HEK293 (cell line): Measurements from ENCODE around the gene H2BK1.

Source experiments
- CTCF ChIA-PET: fragments of 350-600 bp; formaldehyde crosslinking; extraction: SDS; loops from one replicate; lab custom pipeline; 2021; ENCODE audit warnings: antibody characterized with exemption; lab: Yijun Ruan, JAX
- POLR2A ChIA-PET: fragments of 300-600 bp; formaldehyde crosslinking; extraction: SDS; loops from one replicate; lab custom pipeline; 2020; ENCODE audit warnings: antibody characterized with exemption, inconsistent platforms; lab: Yijun Ruan, JAX
- H3K27ac ChIP-seq: fragments of 200-500 bp; sonication (Bioruptor generic); 2 replicates; pipeline ENCODE4 v1.5.1; 2014; ENCODE audit warnings: low read depth, low read length, control low read depth, inconsistent platforms; ENCODE audit errors: extremely low read depth
- H3K36me3 ChIP-seq, 2 experiments: fragments of 200-500 bp in 1 of 2; sonication (Bioruptor generic) in 1 of 2; 1 replicate in 1 of 2; 2 replicates in 1 of 2; pipeline ENCODE4 v1.5.1; 2014 to 2017; ENCODE audit warnings: inconsistent platforms in 2 of 2, low read length in 2 of 2; ENCODE audit not compliant: control insufficient read depth in 2 of 2, insufficient read depth in 1 of 2
- H3K4me1 ChIP-seq: fragments of 200-500 bp; sonication (Bioruptor generic); 2 replicates; pipeline ENCODE4 v1.5.1; 2014; ENCODE audit warnings: mild to moderate bottlenecking, low read length, inconsistent platforms; ENCODE audit not compliant: control insufficient read depth, insufficient read depth
- H3K4me3 ChIP-seq: 2 replicates; pipeline ENCODE4 v1.5.1; 2011; ENCODE audit warnings: low read depth, mild to moderate bottlenecking, control low read depth, low read length, moderate library complexity
- H3K9me3 ChIP-seq: fragments of 200-500 bp; sonication (Bioruptor generic); 2 replicates; pipeline ENCODE4 v1.5.1; 2014; ENCODE audit warnings: low read depth, low read length, inconsistent platforms; ENCODE audit not compliant: control insufficient read depth, insufficient read depth
- GFI1B ChIP-seq: fragments of 450-650 bp; formaldehyde crosslinking; IDR thresholded peaks from 2 replicates; pipeline ENCODE4 v1.5.1; 2016; ENCODE audit warnings: missing biosample characterization, missing genetic modification characterization
- GLIS1 ChIP-seq: fragments of 450-650 bp; formaldehyde crosslinking; IDR thresholded peaks from 2 replicates; pipeline ENCODE4 v1.5.1; 2016; ENCODE audit warnings: missing biosample characterization, missing genetic modification characterization
- KLF7 ChIP-seq: fragments of 450-650 bp; formaldehyde crosslinking; IDR thresholded peaks from 2 replicates; pipeline ENCODE4 v1.5.1; 2016; ENCODE audit warnings: missing biosample characterization, missing genetic modification characterization, borderline replicate concordance
- MEIS1 ChIP-seq: sonication (generic); formaldehyde crosslinking; IDR thresholded peaks from 2 replicates; pipeline ENCODE4 v1.8.1; 2022; ENCODE audit warnings: missing genetic modification reagents, mild to moderate bottlenecking, borderline replicate concordance
- SCRT1 ChIP-seq: fragments of 450-650 bp; formaldehyde crosslinking; IDR thresholded peaks from 2 replicates; pipeline ENCODE4 v1.5.1; 2016; ENCODE audit warnings: missing biosample characterization, missing genetic modification characterization, borderline replicate concordance
- SP2 ChIP-seq: fragments of 450-650 bp; formaldehyde crosslinking; IDR thresholded peaks from 2 replicates; pipeline ENCODE4 v1.5.1; 2016; ENCODE audit warnings: missing biosample characterization, missing genetic modification characterization
- ZFP69B ChIP-seq: fragments of 450-650 bp; formaldehyde crosslinking; IDR thresholded peaks from 2 replicates; pipeline ENCODE4 v1.5.1; 2016; ENCODE audit warnings: missing biosample characterization, missing genetic modification characterization
- ZNF132 ChIP-seq: fragments of 450-650 bp; formaldehyde crosslinking; IDR thresholded peaks from 2 replicates; pipeline ENCODE4 v1.5.1; 2017; ENCODE audit warnings: missing biosample characterization, missing genetic modification characterization, borderline replicate concordance
- ZNF169 ChIP-seq: fragments of 450-650 bp; formaldehyde crosslinking; IDR thresholded peaks from 2 replicates; pipeline ENCODE4 v1.5.1; 2016; ENCODE audit warnings: missing biosample characterization, missing genetic modification characterization
- ZNF175 ChIP-seq: fragments of 450-650 bp; formaldehyde crosslinking; IDR thresholded peaks from 2 replicates; pipeline ENCODE4 v1.5.1; 2016; ENCODE audit warnings: missing biosample characterization, missing genetic modification characterization
- ZNF23 ChIP-seq: fragments of 450-650 bp; formaldehyde crosslinking; IDR thresholded peaks from 2 replicates; pipeline ENCODE4 v1.5.1; 2016; ENCODE audit warnings: missing biosample characterization, missing genetic modification characterization, borderline replicate concordance
- ZNF311 ChIP-seq: fragments of 450-650 bp; formaldehyde crosslinking; IDR thresholded peaks from 2 replicates; pipeline ENCODE4 v1.5.1; 2017; ENCODE audit warnings: missing biosample characterization, missing genetic modification characterization, borderline replicate concordance
- ZNF37A ChIP-seq: fragments of 450-650 bp; IDR thresholded peaks from 2 replicates; pipeline ENCODE4 v1.5.1; 2018; ENCODE audit warnings: missing biosample characterization, missing genetic modification characterization
- ZNF394 ChIP-seq: fragments of 450-650 bp; formaldehyde crosslinking; IDR thresholded peaks from 2 replicates; pipeline ENCODE4 v1.5.1; 2016; ENCODE audit warnings: missing biosample characterization, missing genetic modification characterization, mild to moderate bottlenecking, moderate library complexity, borderline replicate concordance
- ZNF398 ChIP-seq: fragments of 450-650 bp; formaldehyde crosslinking; IDR thresholded peaks from 2 replicates; pipeline ENCODE4 v1.5.1; 2017; ENCODE audit warnings: missing biosample characterization, missing genetic modification characterization
- ZNF555 ChIP-seq: fragments of 450-650 bp; formaldehyde crosslinking; conservative IDR thresholded peaks from 2 replicates; pipeline ENCODE4 v1.5.1; 2017; ENCODE audit warnings: missing biosample characterization, mild to moderate bottlenecking, missing genetic modification characterization, inconsistent platforms
- ZNF639 ChIP-seq: fragments of 450-650 bp; formaldehyde crosslinking; IDR thresholded peaks from 2 replicates; pipeline ENCODE4 v1.5.1; 2016; ENCODE audit warnings: missing biosample characterization, missing genetic modification characterization
- ZNF654 ChIP-seq: fragments of 450-650 bp; formaldehyde crosslinking; IDR thresholded peaks from 2 replicates; pipeline ENCODE4 v1.5.1; 2016; ENCODE audit warnings: low read depth, missing biosample characterization, missing genetic modification characterization
- ZNF707 ChIP-seq: fragments of 450-650 bp; formaldehyde crosslinking; IDR thresholded peaks from 2 replicates; pipeline ENCODE4 v1.5.1; 2016; ENCODE audit warnings: missing biosample characterization, missing genetic modification characterization
- ZSCAN23 ChIP-seq: fragments of 450-650 bp; formaldehyde crosslinking; IDR thresholded peaks from 2 replicates; pipeline ENCODE4 v1.5.1; 2016; ENCODE audit warnings: missing biosample characterization, missing genetic modification characterization
- TF ChIP-seq, protein P1 (sequence below): fragments of 450-650 bp; formaldehyde crosslinking; IDR thresholded peaks from 2 replicates; pipeline ENCODE4 v1.5.1; 2016; ENCODE audit warnings: missing biosample characterization, missing genetic modification characterization, borderline replicate concordance
- TF ChIP-seq, protein P2 (sequence below): fragments of 450-650 bp; formaldehyde crosslinking; IDR thresholded peaks from 2 replicates; pipeline ENCODE4 v1.5.1; 2017; ENCODE audit warnings: missing biosample characterization, missing genetic modification characterization
- TF ChIP-seq, protein P3 (sequence below): fragments of 450-650 bp; formaldehyde crosslinking; IDR thresholded peaks from 2 replicates; pipeline ENCODE4 v1.5.1; 2016; ENCODE audit warnings: missing biosample characterization, missing genetic modification characterization

Gene H2BK1

GRCh38 chr7:151178831-151179230 lies 31.5 kb downstream of the H2BK1 start (continued):
- TF ChIP-seq, protein P1, sequence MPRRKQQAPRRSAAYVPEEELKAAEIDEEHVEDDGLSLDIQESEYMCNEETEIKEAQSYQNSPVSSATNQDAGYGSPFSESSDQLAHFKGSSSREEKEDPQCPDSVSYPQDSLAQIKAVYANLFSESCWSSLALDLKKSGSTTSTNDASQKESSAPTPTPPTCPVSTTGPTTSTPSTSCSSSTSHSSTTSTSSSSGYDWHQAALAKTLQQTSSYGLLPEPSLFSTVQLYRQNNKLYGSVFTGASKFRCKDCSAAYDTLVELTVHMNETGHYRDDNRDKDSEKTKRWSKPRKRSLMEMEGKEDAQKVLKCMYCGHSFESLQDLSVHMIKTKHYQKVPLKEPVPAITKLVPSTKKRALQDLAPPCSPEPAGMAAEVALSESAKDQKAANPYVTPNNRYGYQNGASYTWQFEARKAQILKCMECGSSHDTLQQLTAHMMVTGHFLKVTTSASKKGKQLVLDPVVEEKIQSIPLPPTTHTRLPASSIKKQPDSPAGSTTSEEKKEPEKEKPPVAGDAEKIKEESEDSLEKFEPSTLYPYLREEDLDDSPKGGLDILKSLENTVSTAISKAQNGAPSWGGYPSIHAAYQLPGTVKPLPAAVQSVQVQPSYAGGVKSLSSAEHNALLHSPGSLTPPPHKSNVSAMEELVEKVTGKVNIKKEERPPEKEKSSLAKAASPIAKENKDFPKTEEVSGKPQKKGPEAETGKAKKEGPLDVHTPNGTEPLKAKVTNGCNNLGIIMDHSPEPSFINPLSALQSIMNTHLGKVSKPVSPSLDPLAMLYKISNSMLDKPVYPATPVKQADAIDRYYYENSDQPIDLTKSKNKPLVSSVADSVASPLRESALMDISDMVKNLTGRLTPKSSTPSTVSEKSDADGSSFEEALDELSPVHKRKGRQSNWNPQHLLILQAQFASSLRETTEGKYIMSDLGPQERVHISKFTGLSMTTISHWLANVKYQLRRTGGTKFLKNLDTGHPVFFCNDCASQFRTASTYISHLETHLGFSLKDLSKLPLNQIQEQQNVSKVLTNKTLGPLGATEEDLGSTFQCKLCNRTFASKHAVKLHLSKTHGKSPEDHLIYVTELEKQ (tag by site-specific recombination), result no peak
- no peak for TF ChIP-seq ZNF169
- no peak for TF ChIP-seq GLIS1
- TF ChIP-seq, protein P2, sequence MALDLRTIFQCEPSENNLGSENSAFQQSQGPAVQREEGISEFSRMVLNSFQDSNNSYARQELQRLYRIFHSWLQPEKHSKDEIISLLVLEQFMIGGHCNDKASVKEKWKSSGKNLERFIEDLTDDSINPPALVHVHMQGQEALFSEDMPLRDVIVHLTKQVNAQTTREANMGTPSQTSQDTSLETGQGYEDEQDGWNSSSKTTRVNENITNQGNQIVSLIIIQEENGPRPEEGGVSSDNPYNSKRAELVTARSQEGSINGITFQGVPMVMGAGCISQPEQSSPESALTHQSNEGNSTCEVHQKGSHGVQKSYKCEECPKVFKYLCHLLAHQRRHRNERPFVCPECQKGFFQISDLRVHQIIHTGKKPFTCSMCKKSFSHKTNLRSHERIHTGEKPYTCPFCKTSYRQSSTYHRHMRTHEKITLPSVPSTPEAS (tag by site-specific recombination), result no peak
- TF ChIP-seq ZNF639, result no peak
- TF ChIP-seq ZNF132 (tag by site-specific recombination), result no peak
- TF ChIP-seq, all 188 proteins: peak for 0

GRCh38 chr7:151178236-151178635 lies 32.1 kb downstream of the H2BK1 start:
- ChIA-PET CTCF (interaction anchor here (0.5 to 1.5 kb wide), 4 partner anchors 8 to 81 kb away, joined by 3 to 4 read pairs (median 4); no protein-coding TSS in a partner anchor), POLR2A (no interaction called here)
- TF ChIP-seq, protein P3, sequence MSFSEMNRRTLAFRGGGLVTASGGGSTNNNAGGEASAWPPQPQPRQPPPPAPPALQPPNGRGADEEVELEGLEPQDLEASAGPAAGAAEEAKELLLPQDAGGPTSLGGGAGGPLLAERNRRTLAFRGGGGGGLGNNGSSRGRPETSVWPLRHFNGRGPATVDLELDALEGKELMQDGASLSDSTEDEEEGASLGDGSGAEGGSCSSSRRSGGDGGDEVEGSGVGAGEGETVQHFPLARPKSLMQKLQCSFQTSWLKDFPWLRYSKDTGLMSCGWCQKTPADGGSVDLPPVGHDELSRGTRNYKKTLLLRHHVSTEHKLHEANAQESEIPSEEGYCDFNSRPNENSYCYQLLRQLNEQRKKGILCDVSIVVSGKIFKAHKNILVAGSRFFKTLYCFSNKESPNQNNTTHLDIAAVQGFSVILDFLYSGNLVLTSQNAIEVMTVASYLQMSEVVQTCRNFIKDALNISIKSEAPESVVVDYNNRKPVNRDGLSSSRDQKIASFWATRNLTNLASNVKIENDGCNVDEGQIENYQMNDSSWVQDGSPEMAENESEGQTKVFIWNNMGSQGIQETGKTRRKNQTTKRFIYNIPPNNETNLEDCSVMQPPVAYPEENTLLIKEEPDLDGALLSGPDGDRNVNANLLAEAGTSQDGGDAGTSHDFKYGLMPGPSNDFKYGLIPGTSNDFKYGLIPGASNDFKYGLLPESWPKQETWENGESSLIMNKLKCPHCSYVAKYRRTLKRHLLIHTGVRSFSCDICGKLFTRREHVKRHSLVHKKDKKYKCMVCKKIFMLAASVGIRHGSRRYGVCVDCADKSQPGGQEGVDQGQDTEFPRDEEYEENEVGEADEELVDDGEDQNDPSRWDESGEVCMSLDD (tag by site-specific recombination), result no peak
- TF ChIP-seq ZNF311 (tag by site-specific recombination), result no peak
- Histone ChIP-seq H3K4me1 (no peaks in the 10 kb centered on the region), H3K4me3 (no peak overlapping the region), H3K36me3 (no peaks in the 10 kb centered on the region), H3K27ac (no peak overlapping the region), H3K9me3 (no peaks in the 10 kb centered on the region)

DNA sequence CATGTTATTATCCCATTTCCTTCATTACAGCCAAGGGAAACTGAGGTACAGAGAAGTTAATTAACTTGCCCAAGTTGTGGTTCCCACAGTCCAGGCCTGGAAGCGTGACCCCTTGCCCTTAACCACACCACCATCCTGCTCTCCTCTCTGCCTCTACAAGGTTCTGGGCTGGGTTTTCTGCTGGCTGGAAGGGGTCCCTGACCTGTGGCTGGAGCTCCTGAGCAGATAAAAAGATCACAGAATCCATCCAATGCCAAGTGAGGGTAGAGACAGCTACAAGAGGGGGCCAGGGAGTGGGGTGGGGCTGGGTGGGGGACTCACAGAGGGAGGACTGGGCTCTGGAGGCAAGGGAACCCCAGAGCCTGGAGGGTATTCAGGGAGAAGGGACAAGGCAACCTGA lies 33.0 kb downstream of the H2BK1 start:
- ChIA-PET POLR2A (no interaction called here), CTCF (interaction anchor here (3.2 kb wide), 1 partner anchor 53 kb away, joined by 15 read pairs; no protein-coding TSS in a partner anchor)
- H3K9me3 ChIP-seq, result no peaks in the 10 kb centered on the region
- no peak overlapping the region for H3K4me3 ChIP-seq
- H3K27ac ChIP-seq, result no peak overlapping the region
- no peaks in the 10 kb centered on the region for H3K4me1 ChIP-seq
- H3K36me3 ChIP-seq, result no peaks in the 10 kb centered on the region
- TF ChIP-seq ZNF394 (tag by site-specific recombination) (no peak), ZNF707 (tag by site-specific recombination) (no peak), ZSCAN23 (no peak), ZNF37A (tag by site-specific recombination) (no peak), ZNF169 (no peak), ZNF23 (no peak), ZNF311 (tag by site-specific recombination) (no peak), ZNF654 (tag by site-specific recombination) (no peak), ZNF398 (tag by site-specific recombination) (no peak), ZNF555 (tag by site-specific recombination) (no peak), SP2 (tag by site-specific recombination) (no peak), KLF7 (tag by site-specific recombination) (no peak), GFI1B (tag by site-specific recombination) (no peak), ZNF175 (no peak), SCRT1 (tag by site-specific recombination) (no peak), ZFP69B (tag by site-specific recombination) (no peak), MEIS1 (CRISPR knock-in tag) (no peak)
